GM18498 (cell line): Measurements from ENCODE around the gene HHIPL2.
"Not testable (repeated sequence)": the region's sequence is repeated elsewhere in the genome, so short reads cannot be mapped to it uniquely, and the experiment has no call there.

ENCODE experiments used
- ATAC-seq: cut with Tn5 transposase; IDR thresholded peaks from one replicate; pipeline ENCODE4 v1.9.1; 2021; ENCODE audit warnings: mild to moderate bottlenecking, moderate library complexity; ENCODE audit not compliant: unreplicated experiment

HHIPL2 gene

DNA sequence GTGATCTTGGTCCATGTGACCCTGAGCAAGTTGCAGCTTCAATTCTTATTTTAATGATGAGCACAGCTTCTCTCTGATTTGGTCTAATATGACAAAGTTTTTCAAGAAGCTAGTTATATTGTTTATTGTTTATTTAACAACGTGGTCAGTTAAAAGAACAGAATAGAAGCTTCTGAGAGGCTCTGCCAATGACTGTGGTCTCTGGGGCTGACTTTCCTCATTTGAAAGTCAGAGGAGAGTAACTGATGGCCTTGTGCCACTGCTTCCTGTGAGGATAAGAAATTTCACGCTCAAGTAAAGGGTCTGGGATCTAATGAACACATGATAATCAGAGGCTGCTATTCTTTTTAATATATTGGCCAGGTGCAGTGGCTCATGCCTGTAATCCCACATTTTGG, 7.3 kb downstream of the HHIPL2 start:
- no peak for ATAC-seq

DNA sequence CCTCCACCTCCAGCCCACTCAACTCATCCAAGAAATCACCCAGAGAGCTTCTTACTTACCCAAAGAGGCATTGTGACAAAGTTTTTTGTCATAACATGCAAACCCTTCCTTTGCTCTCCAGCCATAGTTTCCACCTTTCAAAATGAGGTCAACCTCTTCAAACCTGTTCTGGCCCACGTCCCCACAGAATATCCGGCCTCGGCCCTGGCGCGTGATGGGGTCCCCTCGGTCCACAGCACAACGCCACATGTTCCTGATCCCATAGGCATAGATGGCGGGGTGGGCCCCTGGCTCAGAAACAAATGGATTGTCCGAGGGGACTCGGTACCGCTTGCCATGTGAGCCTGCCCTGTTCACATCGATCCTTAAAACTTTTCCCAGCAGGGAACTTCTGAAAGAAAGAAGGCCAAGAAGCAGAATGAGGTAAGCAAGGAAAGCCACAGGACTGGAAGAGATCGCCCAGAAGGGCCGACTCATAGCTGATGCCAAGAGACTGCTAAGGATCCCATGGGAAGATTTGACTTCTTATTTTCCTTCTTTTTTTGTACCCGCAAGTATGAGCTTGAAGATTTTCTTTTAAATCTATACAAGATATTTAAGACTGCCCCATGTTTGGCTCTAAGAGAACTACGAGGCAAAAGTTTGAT, 7.8 kb downstream of the HHIPL2 start:
- no peak for ATAC-seq

DNA sequence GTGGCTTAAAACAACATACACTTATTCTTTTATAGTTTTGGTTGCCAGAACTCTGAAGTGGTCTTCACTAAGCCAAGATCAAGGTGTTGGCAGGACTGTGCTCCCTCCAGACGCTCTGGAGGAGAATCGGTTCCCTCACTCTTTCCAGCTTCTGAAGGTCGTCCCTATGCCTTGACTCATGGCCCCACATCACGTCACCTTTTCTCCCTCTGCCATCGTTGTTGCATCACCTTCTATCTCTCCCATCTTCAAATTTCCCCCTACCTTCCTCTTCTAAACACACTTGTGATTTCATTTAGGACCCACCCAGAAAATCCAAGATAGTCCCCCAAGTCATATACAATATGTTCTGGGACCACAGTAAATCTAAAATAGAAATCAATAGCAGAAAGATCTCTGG, 12.4 kb downstream of the HHIPL2 start:
- no peak for ATAC-seq

DNA sequence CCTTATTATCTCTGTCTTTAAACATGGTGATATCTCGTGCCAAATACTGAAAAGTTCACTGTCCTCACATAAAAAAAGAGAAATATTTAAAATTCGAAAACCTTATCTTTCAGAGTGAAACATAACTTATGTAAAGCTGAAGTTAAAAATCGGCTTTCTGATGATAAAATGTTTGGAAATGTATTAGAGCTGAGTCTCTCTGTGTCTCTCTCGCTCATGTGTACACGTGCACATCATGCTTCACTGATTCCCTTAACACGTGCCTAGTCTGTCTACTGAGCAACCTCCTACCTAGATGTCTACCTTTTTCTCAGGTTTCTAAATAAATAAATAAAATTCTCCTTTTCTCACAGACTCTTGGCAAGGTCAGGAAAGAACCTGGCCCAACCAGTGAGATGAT, 17.1 kb downstream of the HHIPL2 start:
- ATAC-seq: no peak

DNA sequence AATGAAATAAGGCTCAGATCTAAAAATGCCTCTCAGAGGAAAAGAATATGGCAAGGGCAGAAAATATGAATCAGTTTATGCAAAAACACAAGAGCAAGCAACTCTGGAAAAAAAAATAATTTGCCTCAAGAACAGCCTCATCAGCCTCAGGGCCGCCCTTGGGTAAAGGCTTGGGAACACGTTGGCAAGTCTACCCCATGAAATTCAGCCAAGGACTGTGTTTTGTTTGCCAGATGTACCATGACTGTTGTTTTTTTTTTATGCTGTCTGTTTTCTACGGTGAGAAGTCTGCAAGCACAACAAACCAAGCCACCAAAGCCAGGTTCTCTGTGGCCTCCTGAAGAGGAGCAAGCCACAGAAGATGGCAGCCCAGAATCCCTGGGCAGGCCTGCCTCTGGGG, 18.0 kb downstream of the HHIPL2 start:
- no peak for ATAC-seq

DNA sequence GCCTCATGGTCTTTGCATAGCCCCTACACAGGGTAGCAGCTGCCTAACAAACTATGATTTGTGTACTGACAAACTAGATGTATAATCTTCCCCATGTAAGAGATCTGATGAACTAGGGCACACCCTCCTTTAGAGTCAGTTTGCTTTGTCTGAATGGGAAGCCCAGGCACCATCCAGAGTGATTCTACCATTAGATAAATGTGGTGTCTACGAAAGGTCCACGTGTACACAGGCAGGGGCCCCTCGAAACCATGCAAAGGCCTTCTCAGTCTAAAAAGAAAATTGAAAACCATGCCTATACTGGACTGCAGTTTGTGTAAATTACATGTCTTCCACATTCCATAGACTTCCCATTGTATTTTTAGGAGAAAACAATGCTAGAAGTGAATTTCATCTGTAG, 18.7 kb downstream of the HHIPL2 start:
- ATAC-seq: no peak

DNA sequence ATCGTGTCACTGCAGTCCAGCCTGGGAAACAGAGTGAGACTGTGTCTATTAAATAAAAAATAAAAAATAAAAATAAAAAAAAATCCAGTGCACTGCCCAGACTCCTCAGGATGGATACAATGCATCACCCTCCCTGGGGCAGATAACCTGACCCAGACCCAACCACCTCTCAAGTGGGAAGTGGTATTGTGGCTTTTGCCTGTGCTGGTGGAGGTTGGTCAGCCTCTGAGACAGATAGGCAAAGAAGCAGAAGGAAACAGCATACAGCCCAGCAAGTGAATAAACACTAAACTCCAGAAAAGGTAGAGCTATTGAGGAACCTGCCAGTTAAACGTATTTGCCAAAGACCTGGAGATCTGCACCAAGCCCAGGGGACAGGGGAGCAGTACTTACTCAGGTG, 22.0 kb downstream of the HHIPL2 start:
- no peak for ATAC-seq

DNA sequence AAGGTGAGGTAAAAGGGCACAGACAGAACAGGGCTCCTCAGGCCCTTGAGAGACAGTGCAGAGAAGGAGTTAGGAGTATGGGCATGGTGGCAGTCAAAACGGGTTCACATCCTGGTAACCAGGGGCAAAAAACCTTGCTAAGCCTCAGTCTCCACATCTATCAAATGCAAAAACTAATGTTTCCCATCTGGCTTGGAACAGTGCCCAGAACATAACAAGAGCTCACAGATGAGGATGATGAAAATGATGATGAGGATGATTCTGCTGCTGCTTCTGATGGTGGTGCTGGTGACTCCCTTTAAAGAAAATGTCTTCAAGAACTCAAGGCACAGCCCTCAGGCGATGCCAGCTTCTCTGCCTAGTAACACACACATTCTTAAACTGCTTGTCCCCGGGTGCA, 24.1 kb downstream of the HHIPL2 start:
- no peak for ATAC-seq

DNA sequence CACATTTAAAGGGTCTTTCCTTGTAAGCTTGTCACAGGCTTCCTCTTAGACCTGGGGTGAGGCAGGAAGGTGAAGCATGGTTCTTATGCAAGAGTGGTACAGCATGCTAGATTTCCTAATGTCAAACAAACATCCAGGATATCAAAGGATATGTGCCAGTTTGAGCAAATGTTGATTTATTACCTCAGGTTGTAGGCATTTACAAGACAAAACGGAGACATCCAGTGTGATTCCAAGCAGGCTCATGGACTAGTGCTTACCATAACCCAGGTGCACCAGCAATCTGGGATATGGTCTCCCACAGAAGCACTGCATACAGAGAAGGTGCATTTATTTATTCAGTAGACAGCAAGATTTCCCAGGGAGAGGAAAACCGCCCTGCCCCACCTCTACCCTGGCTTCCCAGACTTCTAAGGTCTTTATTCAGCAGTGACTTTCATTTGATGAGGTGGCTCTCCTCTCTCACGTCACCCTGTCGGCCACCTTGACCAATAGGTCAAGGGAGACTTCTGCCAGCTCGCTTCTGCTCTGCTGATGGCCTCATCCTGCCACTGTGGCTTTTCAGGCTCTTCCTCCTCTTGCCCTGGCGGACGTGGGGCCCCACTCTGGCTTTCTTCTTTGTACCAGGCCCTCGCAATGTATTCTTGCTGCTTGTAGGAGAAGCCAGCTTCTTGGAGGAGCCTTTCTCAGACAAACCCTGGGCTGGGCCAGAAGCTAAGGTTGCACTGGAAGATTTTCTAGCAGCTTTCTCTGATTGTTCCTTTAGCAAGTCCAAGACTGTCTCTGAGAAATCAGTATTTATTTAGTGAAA, 25.6 kb downstream of the HHIPL2 start:
- ATAC-seq: no peak

DNA sequence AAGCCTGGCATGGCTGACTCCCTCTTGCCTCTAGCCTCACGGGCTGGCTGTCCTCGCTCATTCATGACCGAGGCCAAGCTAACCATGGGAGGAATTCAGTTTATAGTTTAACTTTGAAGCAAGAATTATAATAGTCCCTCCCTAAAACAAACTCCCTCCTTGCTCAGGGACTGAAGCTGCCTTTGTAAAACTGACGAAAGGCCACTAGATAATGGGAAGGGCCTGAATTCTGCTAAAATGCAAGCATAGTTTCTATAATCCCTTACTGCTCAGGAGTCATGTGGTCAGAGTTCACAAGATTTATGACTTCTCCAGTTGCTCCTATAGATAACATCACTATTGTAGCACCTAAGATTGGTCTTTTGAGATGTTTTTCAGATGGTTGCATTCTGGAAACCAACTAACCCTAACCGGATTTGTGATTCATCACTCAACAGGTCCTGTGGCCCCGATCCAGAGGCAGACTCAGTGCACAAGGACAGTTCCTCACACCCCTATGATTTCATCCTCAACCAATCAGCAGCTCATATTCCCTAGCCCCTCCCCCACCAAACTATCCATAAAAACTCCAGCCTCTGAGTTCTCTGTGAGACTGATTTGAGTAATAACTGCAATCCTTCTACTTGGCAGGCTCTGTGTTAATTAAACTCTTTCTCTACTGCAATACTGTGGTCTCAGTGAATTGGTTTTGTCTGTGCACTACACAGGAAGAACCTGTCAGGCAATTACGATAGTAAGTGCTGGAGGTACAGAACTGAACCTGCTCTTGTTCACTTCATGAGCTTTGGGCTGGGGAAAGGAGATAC, 26.4 kb downstream of the HHIPL2 start:
- ATAC-seq: no peak

DNA sequence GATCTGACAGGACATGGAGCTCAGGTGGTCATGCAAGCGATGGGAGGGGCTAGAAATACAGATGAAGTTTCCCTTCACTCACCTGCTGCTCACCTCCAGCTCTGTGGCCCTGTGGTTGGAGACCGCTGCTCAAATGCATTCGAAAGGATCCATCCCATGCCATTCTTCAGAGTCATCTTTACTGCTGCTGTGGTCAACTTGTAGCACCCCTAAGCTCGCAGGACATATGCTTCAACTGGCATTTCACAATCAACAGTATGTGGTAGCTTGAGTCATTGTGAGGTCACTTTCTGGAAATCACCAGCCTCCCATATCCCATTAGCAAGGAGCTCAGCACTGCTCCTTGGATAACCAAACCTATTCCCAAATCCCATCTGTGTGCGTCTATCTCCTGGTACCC, 58.4 kb downstream of the HHIPL2 start:
- not testable (repeated sequence) for ATAC-seq

DNA sequence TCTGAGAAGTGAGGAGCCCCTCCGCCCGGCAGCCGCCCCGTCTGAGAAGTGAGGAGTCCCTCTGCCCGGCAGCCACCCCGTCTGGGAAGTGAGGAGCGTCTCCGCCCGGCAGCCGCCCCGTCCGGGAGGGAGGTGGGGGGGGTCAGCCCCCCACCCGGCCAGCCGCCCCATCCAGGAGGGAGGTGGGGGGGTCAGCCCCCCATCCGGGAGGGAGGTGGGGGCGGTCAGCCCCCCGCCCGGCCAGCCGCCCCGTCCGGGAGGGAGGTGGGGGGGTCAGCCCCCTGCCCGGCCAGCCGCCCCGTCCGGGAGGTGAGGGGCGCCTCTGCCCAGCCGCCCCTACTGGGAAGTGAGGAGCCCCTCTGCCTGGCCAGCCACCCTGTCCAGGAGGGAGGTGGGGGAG, 60.1 kb downstream of the HHIPL2 start:
- not testable (repeated sequence) for ATAC-seq

DNA sequence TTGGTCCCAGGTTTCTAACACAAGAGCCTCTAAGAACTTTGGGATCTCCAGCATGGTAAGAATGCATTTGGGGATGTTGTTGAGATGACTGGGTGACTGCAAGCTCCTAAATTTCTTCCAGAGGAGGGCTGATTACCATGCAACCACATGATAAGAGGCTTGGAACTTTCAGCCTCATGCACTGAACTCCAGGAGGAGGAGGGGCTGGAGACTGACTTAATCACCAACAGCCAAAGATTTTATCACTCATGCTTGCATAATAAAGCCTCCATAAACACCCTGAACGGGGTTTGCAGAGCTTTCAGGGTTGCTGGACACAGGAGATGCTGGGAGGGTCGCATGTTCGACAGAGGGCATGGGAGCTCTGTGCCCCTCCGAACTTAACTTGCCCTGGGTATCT, 63.9 kb downstream of the HHIPL2 start:
- not testable (repeated sequence) for ATAC-seq

DNA sequence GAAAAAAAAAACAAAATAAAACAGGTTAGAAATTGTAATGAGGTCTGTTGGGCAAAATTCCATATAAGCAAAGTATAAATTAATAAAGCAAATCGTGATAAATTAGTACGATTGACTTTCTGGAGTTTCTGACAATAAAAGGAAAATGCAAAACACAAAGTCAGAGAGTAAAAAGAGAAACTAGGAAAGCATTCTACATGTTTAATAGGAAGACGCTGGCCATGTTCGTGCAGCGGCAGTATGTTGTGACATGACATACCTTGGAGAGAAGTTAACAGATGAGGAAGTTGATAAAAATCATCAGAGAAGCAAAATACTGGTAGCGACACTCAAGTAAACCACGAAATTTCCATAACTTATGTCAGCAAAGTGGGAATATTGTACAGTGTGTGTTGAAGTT, 68.3 kb downstream of the HHIPL2 start:
- not testable (repeated sequence) for ATAC-seq

DNA sequence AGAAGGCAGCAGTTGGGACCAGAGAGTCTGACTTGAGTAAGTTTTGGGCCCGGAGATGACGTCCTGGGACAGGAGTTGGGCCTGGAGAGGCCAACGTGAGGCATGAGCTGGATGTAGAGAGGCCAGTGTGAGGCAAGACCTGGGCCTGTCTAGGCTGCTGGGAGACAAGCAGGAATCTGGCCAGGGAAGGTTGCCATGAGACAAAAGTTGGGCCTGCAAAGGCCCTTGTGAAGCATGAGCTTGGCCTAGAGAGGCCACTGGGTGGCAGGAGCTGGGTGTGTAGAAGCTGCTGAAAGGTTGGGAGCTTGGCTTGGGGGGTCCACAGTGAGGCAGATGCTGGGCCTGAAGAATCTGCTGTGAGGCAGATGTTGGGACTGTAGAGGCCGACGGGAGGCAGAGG, 71.5 kb downstream of the HHIPL2 start:
- not testable (repeated sequence) for ATAC-seq

DNA sequence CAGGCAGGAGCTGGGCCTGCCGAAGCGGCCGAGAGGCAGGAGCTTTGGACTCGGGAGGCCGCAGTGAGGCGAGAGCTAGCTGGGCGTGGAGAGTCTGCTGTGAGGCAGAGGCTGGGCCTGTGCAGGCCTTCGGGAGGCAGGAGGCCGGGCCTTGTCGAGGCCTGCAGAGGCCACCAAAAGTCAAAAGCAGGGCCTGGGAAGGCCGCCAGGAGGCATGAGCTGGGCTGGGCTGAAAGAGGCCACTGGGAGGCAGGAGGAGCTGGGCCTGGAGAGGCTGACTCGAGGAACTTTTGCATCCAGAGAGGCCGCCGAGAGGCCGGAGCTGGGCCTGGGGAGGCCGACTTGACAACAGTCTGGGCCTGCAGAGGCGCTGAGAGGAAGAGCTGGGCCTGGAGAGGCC, 74.2 kb downstream of the HHIPL2 start:
- not testable (repeated sequence) for ATAC-seq

DNA sequence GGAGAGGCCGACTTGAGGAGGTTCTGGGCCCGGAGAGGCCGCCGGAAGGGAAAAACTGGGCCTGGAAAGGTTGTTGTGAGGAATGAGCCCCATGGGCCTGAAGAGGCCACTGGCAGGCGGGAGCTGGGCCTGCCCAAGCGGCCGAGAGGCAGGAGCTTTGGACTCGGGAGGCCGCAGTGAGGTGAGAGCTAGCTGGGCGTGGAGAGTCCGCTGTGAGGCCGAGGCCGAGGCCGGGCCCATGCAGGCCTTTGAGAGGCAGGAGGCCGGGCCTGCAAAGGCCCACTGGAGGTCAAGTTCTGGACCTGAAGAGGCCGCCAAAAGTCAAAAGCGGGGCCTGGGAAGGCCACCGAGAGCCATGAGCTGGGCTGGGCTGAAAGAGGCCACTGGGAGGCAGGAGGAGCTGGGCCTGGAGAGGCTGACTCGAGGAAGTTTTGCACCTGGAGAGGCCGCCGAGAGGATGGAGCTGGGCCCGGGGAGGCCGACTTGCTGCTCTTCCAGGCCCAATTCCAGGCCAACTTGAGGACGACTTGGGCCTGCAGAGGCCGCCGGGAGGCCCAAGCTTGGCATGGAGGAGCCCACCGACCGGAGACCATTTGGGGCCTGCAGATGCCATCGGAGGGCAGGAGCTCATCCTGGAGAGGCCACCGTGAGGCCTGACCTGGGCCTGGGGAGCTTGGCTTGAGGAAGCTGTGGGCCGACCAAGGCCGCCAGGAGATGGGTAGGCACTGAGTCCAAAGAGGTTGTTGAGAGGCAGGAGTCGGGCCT, 74.9 kb downstream of the HHIPL2 start:
- not testable (repeated sequence) for ATAC-seq
